ENCODE data around the gene TMEM176A.

DNA sequence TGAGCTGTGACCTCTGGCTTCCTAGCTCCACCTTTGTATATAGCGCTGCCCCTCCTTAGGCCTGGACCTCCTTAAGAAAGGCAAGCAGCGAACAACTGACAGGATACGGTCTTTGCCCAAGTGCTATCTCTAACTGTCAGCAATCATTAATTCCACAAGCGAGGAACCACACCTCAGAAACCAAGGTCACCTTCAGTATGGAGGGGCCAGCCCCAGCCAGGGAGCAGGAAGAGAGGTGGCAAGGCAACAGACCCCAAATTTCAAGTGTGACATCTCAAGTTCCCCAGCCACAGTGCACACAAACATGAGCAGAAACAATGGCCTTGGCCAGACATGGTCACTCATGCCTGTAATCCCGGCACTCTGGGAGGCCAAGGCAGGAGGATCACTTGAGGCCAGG lies 47.0 kb downstream of the TMEM176A start:
- no peak for TF ChIP-seq POLR2A (IDR thresholded peaks at IDR 0.05)
- TF ChIP-seq, protein P1, sequence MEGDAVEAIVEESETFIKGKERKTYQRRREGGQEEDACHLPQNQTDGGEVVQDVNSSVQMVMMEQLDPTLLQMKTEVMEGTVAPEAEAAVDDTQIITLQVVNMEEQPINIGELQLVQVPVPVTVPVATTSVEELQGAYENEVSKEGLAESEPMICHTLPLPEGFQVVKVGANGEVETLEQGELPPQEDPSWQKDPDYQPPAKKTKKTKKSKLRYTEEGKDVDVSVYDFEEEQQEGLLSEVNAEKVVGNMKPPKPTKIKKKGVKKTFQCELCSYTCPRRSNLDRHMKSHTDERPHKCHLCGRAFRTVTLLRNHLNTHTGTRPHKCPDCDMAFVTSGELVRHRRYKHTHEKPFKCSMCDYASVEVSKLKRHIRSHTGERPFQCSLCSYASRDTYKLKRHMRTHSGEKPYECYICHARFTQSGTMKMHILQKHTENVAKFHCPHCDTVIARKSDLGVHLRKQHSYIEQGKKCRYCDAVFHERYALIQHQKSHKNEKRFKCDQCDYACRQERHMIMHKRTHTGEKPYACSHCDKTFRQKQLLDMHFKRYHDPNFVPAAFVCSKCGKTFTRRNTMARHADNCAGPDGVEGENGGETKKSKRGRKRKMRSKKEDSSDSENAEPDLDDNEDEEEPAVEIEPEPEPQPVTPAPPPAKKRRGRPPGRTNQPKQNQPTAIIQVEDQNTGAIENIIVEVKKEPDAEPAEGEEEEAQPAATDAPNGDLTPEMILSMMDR (IDR thresholded peaks at IDR 0.05) = no peak
